Trophoblast cell (in vitro differentiated cells and primary cell): Measurements from ENCODE around the gene MVK.
A peak's percentile ranks its signal among the peaks of the same experiment; 100 is the strongest.

Experiments
- DNase-seq, 2 donors: peaks; one replicate each; pipeline ENCODE4 v3.0.0-alpha.2; 2016
- H2AFZ ChIP-seq: 2 replicates; pipeline ENCODE4 v1.6.1; 2013; ENCODE audit warnings: low read length, moderate library complexity, mild to moderate bottlenecking; ENCODE audit not compliant: insufficient read depth, poor library complexity
- H2AK5ac ChIP-seq: 2 replicates; pipeline ENCODE4 v1.6.1; 2013; ENCODE audit warnings: mild to moderate bottlenecking, low read length
- H2BK120ac ChIP-seq: 2 replicates; pipeline ENCODE4 v1.6.1; 2013; ENCODE audit warnings: low read length, mild to moderate bottlenecking, moderate library complexity; ENCODE audit not compliant: insufficient read depth, poor library complexity
- H2BK12ac ChIP-seq: 2 replicates; pipeline ENCODE4 v1.6.1; 2013; ENCODE audit warnings: mild to moderate bottlenecking, low read length, moderate library complexity
- H2BK5ac ChIP-seq: 2 replicates; pipeline ENCODE4 v1.6.1; 2013; ENCODE audit warnings: low read length, low read depth, moderate library complexity, mild to moderate bottlenecking; ENCODE audit not compliant: poor library complexity
- H3K14ac ChIP-seq: 2 replicates; pipeline ENCODE4 v1.6.1; 2013; ENCODE audit warnings: mild to moderate bottlenecking, low read length
- H3K18ac ChIP-seq: 2 replicates; pipeline ENCODE4 v1.6.1; 2013; ENCODE audit warnings: mild to moderate bottlenecking, low read length
- H3K23ac ChIP-seq: 2 replicates; pipeline ENCODE4 v1.6.1; 2013; ENCODE audit warnings: low read length
- H3K27ac ChIP-seq: 2 replicates; pipeline ENCODE4 v1.5.1; 2013; ENCODE audit warnings: low read depth, mild to moderate bottlenecking, inconsistent platforms, low read length, moderate library complexity
- H3K27me3 ChIP-seq: 2 replicates; pipeline ENCODE4 v1.6.1; 2013; ENCODE audit warnings: inconsistent platforms, mild to moderate bottlenecking, low read length, moderate library complexity; ENCODE audit not compliant: insufficient read depth
- H3K36me3 ChIP-seq, 2 experiments: 1 replicate in 1 of 2; 2 replicates in 1 of 2; pipeline ENCODE4 v1.6.1; 2013; ENCODE audit warnings: low read length in 2 of 2, mild to moderate bottlenecking in 2 of 2, moderate library complexity in 1 of 2; ENCODE audit not compliant: insufficient read depth in 2 of 2, control insufficient read depth in 1 of 2
- H3K4ac ChIP-seq: 2 replicates; pipeline ENCODE4 v1.6.1; 2013; ENCODE audit warnings: low read depth, mild to moderate bottlenecking, low read length, moderate library complexity
- H3K4me1 ChIP-seq, 2 experiments: 1 replicate in 1 of 2; 2 replicates in 1 of 2; pipeline ENCODE4 v1.6.1; 2013; ENCODE audit warnings: low read length in 2 of 2, mild to moderate bottlenecking in 2 of 2, moderate library complexity in 1 of 2; ENCODE audit not compliant: insufficient read depth in 2 of 2, control insufficient read depth in 1 of 2
- H3K4me2 ChIP-seq: 2 replicates; pipeline ENCODE4 v1.6.1; 2013; ENCODE audit warnings: inconsistent platforms, mild to moderate bottlenecking, low read length, moderate library complexity
- H3K4me3 ChIP-seq: 2 replicates; pipeline ENCODE4 v1.5.1; 2013; ENCODE audit warnings: mild to moderate bottlenecking, low read depth, low read length, inconsistent platforms
- H3K79me1 ChIP-seq: one replicate; pipeline ENCODE4 v1.6.1; 2013; ENCODE audit warnings: low read length
- H3K79me2 ChIP-seq: 2 replicates; pipeline ENCODE4 v1.6.1; 2013; ENCODE audit warnings: low read length, mild to moderate bottlenecking; ENCODE audit not compliant: control insufficient read depth, insufficient read depth, poor library complexity
- H3K9ac ChIP-seq: 2 replicates; pipeline ENCODE4 v1.6.1; 2013; ENCODE audit warnings: mild to moderate bottlenecking, low read length
- H3K9me3 ChIP-seq: 2 replicates; pipeline ENCODE4 v1.6.1; 2013; ENCODE audit warnings: low read depth, mild to moderate bottlenecking, control low read depth, inconsistent platforms, low read length; ENCODE audit not compliant: insufficient read depth
- H4K12ac ChIP-seq: 2 replicates; pipeline ENCODE4 v1.6.1; 2013; ENCODE audit warnings: low read depth, mild to moderate bottlenecking, low read length, moderate library complexity
- H4K8ac ChIP-seq: 2 replicates; pipeline ENCODE4 v1.6.1; 2013; ENCODE audit warnings: low read depth, mild to moderate bottlenecking, low read length, moderate library complexity
- H4K91ac ChIP-seq: one replicate; pipeline ENCODE4 v1.6.1; 2013; ENCODE audit warnings: low read depth, mild to moderate bottlenecking, low read length, moderate library complexity
- WGBS: extraction: QIAGEN DNeasy Blood & Tissue Kit; methylation state at CpG from one replicate; pipeline ENCODE4 v1.1.7; 2013; ENCODE audit warnings: missing lambda C conversion rate; ENCODE audit not compliant: insufficient read length, insufficient coverage; ENCODE audit errors: extremely low coverage; 5-methylcytosine and 5-hydroxymethylcytosine counted together

Gene MVK

GRCh38 chr12:109632342-109632741 lies 58.7 kb downstream of the MVK start:
- Histone ChIP-seq H3K4me2 (no peak overlapping the region), H3K4me1 (no peaks in the 10 kb centered on the region), H2AFZ (no peak overlapping the region), H2AK5ac (no peak overlapping the region), H2BK120ac (no peak overlapping the region), H3K79me2 (no peaks in the 10 kb centered on the region), H3K14ac (no peak overlapping the region), H2BK12ac (no peak overlapping the region), H3K23ac (no peak overlapping the region), H3K18ac (no peak overlapping the region), H2BK5ac (no peak overlapping the region), H3K4me3 (no peak overlapping the region), H3K4ac (no peak overlapping the region), H3K9ac (no peak overlapping the region), H3K79me1 (no peaks in the 10 kb centered on the region), H3K27ac (no peak overlapping the region), H4K12ac (no peak overlapping the region), H3K27me3 (no peaks in the 10 kb centered on the region), H4K91ac (no peak overlapping the region), H3K36me3 (no peaks in the 10 kb centered on the region), H4K8ac (no peak overlapping the region), H3K9me3 (peaks cover 13% of the 10 kb centered on the region)
- DNase-seq, result no peak
- no CpG with 5 or more reads among the region's 8 CpGs for WGBS

GRCh38 chr12:109635717-109636116 lies 62.1 kb downstream of the MVK start:
- no peak overlapping the region for H3K9ac ChIP-seq
- no peak overlapping the region for H4K8ac ChIP-seq
- H3K4ac ChIP-seq, result no peak overlapping the region
- peak overlapping the region; percentile 51 for H3K4me3 ChIP-seq
- no peak overlapping the region for H2BK5ac ChIP-seq
- H3K14ac ChIP-seq, result no peak overlapping the region
- no peak overlapping the region for H3K27ac ChIP-seq
- H3K4me2 ChIP-seq, result no peak overlapping the region
- H3K18ac ChIP-seq, result no peak overlapping the region
- H2BK12ac ChIP-seq, result no peak overlapping the region
- H3K4me1 ChIP-seq, result no peaks in the 10 kb centered on the region
- no peak overlapping the region for H2BK120ac ChIP-seq
- no peak overlapping the region for H2AFZ ChIP-seq
- no CpG with 5 or more reads among the region's 3 CpGs for WGBS
- peaks cover 16% of the 10 kb centered on the region for H3K9me3 ChIP-seq
- no peaks in the 10 kb centered on the region for H3K27me3 ChIP-seq
- no peak overlapping the region for H4K12ac ChIP-seq
- H3K36me3 ChIP-seq, result no peaks in the 10 kb centered on the region
- H3K23ac ChIP-seq, result no peak overlapping the region
- H4K91ac ChIP-seq, result no peak overlapping the region
- no peaks in the 10 kb centered on the region for H3K79me1 ChIP-seq
- no peak for DNase-seq
- H3K79me2 ChIP-seq, result no peaks in the 10 kb centered on the region
- no peak overlapping the region for H2AK5ac ChIP-seq

GRCh38 chr12:109637348-109637747 lies 63.8 kb downstream of the MVK start:
- Histone ChIP-seq H3K79me1 (no peaks in the 10 kb centered on the region), H3K23ac (no peak overlapping the region), H3K79me2 (no peaks in the 10 kb centered on the region), H2AFZ (no peak overlapping the region), H3K4me1 (no peaks in the 10 kb centered on the region), H3K4me3 (no peak overlapping the region), H3K4me2 (no peak overlapping the region), H2BK120ac (no peak overlapping the region), H3K9ac (no peak overlapping the region), H4K8ac (no peak overlapping the region), H3K9me3 (peaks cover 16% of the 10 kb centered on the region), H3K27ac (no peak overlapping the region), H3K27me3 (no peaks in the 10 kb centered on the region), H3K36me3 (no peaks in the 10 kb centered on the region), H3K4ac (no peak overlapping the region), H4K91ac (no peak overlapping the region), H3K18ac (no peak overlapping the region), H2BK12ac (no peak overlapping the region), H2BK5ac (no peak overlapping the region), H3K14ac (no peak overlapping the region), H4K12ac (no peak overlapping the region), H2AK5ac (no peak overlapping the region)
- WGBS, result no CpG with 5 or more reads among the region's 6 CpGs
- DNase-seq, result no peak

GRCh38 chr12:109637996-109638395 lies 64.4 kb downstream of the MVK start:
- WGBS, result no CpG with 5 or more reads among the region's 3 CpGs
- H2BK5ac ChIP-seq, result no peak overlapping the region
- H3K23ac ChIP-seq, result no peak overlapping the region
- H3K9ac ChIP-seq, result no peak overlapping the region
- no peak overlapping the region for H3K4me3 ChIP-seq
- peaks cover 16% of the 10 kb centered on the region for H3K9me3 ChIP-seq
- H3K27ac ChIP-seq, result no peak overlapping the region
- H4K12ac ChIP-seq, result no peak overlapping the region
- no peak overlapping the region for H4K8ac ChIP-seq
- no peaks in the 10 kb centered on the region for H3K36me3 ChIP-seq
- H3K4ac ChIP-seq, result no peak overlapping the region
- H3K79me2 ChIP-seq, result no peaks in the 10 kb centered on the region
- no peak overlapping the region for H2BK12ac ChIP-seq
- no peak overlapping the region for H3K18ac ChIP-seq
- no peak overlapping the region for H2AK5ac ChIP-seq
- no peak overlapping the region for H2BK120ac ChIP-seq
- no peaks in the 10 kb centered on the region for H3K27me3 ChIP-seq
- DNase-seq, result no peak
- no peaks in the 10 kb centered on the region for H3K79me1 ChIP-seq
- H3K4me1 ChIP-seq, result no peaks in the 10 kb centered on the region
- H2AFZ ChIP-seq, result no peak overlapping the region
- H3K4me2 ChIP-seq, result no peak overlapping the region
- no peak overlapping the region for H3K14ac ChIP-seq
- no peak overlapping the region for H4K91ac ChIP-seq
